GM19351 (cell line): ENCODE results near the gene ITGAL.
"Not testable (repeated sequence)": the region's sequence is repeated elsewhere in the genome, so short reads cannot be mapped to it uniquely, and the experiment has no call there.

ENCODE experiments used
- ATAC-seq: cut with Tn5 transposase; IDR thresholded peaks from one replicate; pipeline ENCODE4 v1.9.1; 2021; ENCODE audit warnings: mild to moderate bottlenecking, moderate library complexity; ENCODE audit not compliant: unreplicated experiment

Gene ITGAL

DNA sequence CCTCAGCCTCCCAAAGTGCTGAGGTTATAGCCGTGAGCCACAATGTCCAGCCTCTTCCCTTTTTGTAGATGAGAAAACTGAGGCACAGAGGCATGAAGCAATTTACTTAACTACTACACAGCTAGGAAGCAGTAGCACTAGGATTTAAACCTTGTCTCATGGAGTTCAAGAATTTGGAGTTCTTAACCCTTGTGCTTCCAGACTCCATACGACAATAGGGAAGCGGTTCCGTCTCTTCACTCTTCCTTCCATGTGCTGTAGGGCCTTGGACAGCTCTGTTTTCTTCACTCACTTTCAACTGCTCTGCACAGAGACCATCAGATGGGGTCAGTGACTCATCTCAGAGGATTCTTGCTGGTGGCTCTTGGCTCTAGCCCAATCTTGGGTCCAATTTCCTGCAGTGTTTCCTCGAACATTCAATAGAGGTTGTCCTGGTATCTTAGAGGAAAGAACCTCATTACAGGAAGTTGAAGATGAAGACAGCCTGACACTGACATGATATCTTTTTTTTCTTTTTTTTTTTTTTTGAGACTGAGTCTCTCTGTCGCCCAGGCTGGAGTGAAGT, 19.3 kb downstream of the ITGAL start:
- no peak for ATAC-seq

DNA sequence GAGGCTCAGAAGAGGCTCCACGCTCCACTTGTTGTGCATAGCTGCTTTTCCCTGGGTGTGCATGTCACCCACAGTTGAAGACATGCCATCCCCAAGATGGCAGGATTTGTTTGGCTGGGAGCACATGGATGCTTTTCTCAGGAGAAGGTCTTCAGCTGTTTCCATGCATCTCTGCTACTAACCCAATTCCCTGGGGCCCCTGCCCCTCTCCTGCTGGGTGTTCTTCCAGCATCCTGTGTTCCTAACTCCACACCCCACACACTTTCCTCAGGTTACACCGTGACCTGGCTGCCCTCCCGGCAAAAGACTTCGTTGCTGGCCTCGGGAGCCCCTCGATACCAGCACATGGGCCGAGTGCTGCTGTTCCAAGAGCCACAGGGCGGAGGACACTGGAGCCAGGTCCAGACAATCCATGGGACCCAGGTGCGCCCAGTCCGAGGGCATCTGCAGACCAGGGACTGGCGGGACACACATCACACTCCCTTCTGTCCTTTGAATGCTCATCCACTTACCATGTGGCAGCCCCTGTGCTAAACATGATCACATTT, 21.5 kb downstream of the ITGAL start:
- no peak for ATAC-seq

DNA sequence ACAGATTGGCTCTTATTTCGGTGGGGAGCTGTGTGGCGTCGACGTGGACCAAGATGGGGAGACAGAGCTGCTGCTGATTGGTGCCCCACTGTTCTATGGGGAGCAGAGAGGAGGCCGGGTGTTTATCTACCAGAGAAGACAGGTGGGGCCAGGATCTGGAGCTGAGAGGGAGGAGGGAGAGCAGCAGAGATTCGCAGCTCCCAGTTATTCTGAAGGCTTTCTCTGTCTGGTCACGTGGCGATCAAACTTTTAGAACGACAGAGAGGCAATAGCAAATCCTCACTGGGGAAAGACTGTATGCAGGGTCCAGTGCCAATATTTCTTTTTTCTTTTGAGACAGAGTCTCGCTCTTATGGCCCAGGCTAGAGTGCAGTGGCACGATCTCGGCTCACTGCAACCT, 22.2 kb downstream of the ITGAL start:
- no peak for ATAC-seq

DNA sequence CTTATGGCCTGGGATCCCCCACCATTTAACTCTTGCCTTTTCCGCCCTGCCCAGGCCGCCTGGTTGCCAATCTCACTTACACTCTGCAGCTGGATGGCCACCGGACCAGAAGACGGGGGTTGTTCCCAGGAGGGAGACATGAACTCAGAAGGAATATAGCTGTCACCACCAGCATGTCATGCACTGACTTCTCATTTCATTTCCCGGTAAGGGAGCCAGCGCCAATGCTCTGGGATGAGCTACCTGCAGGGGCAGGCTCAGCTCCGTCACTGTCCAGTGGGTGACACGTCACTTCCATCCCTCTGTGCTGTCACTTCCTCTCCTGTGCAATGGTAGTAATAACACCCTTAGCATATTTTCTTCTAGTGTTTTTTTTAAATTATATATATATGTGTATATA, 26.7 kb downstream of the ITGAL start:
- no peak for ATAC-seq

DNA sequence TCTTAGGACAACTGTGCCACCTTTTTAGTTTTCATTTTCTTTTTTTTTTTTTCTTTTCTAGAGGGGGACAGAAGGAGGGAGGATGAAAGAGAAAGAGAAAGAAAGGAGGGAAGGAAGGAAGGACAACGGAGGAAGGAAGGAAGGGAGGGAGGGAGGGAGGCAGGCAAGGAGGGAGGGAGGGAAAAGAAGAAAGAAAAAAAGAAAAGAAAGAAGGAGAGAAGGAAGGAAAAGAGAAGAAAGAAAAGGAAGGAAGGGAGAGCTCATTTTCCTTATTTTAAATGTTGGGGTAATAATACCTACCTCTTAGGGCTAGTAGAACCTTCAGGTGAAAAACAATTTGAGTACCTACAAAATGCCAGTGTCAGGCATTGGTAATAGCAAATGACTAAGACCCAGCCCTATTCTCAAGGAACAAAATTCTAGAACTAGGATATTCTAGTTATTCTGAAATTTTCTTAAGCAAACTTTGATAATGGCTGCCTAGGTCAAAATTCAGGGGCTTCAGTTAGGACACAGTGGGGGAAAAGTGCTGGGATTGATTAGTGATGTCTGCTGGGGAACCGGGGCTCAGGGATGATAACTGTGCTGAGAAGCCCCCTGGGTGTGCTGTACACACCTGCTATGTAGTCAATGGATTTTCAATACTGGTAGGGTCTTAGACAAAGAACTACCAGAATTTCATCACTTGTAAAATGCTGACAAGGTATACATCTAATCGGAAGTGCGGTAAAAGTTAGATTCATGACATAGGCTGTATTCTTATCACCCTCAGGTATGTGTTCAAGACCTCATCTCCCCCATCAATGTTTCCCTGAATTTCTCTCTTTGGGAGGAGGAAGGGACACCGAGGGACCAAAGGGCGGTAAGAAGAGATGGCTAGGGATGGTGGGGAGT, 31.1 kb downstream of the ITGAL start:
- no peak for ATAC-seq

DNA sequence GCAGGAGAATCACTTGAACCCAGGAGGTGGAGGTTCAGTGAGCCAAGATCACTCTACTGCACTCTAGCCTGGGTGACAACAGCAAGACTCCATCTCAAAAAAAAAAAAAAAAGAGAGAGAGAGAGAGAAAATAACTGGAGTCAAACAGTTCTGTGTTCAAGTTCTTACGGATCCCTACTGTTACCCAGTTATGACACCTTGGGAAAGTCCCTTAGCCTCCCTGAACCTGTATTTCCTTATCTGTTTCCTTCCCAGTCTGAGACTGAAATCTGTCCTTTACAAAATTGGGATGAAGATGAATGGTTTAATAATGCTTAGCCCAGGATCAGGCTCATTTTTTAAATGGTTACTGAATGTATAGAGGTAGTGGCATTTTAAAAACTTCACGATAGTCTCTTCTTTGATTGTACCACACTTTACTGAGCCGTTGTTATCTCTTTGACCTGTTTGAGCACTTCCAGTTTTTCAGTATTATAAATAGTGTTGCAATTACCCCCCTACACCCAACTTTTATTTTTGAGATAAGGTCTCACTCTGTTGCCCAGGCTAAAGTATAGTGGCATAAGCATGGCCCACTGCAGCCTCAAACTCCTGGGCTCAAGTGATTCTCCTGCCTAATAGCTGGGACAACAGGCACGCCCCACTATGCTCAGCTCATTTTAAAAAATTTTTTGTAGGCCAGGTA, 36.7 kb downstream of the ITGAL start:
- ATAC-seq = no peak

DNA sequence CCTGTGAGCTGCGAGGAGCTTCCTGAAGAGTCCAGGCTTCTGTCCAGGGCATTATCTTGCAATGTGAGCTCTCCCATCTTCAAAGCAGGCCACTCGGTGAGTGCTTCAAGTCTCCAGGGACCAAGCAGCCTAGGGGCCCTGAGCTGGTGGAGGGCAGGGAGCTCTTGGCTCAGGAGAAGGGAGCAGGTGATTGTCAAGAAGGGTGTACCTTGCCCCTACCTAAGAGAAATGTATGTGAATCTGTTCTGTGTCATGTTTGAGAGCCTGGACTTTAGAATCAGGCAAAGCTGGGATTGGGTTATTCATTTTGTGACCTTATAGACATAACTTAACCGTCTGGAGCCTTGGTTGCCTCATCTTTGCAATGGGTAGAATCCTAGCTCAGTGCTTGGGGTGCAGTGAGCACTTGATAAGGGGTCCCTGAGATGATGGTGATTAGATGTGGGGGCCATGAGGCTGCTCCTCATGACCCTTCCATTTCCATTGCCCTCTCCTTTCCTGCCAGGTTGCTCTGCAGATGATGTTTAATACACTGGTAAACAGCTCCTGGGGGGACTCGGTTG, 37.9 kb downstream of the ITGAL start:
- no peak for ATAC-seq

DNA sequence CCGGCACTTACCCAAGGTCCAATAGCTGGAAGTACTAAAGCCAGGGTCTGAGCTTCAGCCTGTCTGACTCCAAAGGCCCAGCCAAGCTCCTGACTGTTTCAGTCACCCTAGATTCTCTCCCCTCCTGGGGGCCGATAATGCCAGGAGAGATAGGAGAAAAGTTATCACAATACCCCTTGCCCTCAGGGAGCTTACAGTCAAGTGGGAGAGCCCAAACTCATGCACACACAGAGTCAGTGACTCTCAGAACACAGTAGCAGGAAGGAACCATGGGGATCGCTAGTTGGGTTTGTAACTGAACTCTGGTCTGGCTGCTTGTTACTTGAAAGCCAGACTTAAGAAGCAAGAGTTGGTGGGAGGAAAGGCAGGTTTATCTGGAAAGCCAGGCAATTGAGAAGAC, 39.0 kb downstream of the ITGAL start:
- no peak for ATAC-seq

DNA sequence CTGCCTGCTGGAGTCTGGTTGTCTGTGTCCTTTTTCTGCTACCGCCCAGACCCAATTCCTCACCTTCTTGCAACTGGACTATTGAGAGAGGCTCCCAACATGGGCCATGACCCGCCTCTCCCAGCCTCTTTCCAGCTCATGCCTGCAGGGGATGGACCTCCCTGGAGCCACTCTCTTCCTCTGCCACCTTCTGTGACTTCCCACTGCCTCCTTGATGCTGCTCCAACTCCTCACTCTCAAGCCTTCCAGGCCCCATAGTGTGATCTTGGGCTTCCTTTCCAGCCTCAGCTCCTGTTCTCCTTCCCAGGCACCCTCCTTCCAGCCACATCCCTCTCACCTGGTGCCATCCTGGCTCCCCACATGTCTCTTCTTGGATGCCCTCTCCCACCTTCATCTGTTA, 42.7 kb downstream of the ITGAL start:
- no peak for ATAC-seq

DNA sequence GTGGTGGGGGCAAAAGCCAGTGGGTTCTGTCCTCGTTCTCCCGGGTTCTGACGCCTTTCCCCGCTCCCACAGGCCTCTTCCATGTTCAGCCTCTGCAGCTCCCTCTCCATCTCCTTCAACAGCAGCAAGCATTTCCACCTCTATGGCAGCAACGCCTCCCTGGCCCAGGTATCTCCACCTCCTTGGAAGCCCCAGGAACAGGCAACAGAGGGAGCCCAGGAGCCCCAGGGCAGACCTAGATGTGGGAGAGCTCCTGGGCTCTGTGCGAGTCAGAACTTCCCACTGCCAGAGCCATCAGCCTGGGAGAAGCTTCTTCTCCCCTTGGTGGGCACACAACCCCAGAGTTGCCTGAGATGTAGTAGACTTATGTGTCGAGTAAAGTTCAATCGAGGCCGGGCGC, 46.0 kb downstream of the ITGAL start:
- no peak for ATAC-seq

DNA sequence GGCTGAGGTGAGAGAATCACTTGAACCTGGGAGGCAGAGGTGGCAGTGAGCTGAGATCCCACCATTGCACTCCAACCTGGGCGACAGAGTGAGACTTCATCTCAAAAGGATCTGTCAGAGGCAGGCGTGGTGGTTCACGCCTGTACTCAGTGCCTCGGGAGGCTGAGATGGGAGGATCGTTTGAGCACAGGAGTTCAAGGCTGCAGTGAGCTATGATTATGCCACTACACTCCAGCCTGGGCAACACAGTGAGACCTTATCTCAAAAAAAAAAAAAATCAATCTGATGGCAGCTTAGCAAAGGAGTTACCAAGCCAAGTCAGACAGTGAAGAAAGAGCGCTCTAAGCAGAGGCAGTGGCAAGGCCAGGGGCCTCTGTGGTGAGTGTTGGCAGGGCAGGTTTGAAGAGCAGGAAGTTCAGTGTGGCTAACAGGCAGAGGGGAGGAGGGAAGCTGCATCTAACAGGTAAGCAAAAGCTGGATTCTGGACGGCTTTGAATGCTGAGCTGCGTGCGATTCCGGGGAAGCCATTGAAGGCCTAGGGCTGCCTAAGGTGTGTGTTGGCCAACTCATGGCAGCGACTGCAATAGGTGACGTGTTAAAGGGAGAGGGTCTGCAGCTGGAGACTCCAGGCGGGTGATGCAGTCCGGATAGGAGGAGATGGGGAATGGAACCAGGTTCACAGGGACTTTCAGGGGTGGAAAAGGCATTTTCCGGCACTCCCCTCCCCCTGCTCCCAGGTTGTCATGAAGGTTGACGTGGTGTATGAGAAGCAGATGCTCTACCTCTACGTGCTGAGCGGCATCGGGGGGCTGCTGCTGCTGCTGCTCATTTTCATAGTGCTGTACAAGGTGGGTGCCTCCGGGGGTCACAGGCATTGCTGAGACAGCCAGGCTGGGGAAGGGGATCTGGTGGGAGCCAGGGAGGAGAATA, 46.8 kb downstream of the ITGAL start:
- ATAC-seq = no peak

DNA sequence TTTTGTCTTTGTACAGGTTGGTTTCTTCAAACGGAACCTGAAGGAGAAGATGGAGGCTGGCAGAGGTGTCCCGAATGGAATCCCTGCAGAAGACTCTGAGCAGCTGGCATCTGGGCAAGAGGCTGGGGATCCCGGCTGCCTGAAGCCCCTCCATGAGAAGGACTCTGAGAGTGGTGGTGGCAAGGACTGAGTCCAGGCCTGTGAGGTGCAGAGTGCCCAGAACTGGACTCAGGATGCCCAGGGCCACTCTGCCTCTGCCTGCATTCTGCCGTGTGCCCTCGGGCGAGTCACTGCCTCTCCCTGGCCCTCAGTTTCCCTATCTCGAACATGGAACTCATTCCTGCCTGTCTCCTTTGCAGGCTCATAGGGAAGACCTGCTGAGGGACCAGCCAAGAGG, 48.9 kb downstream of the ITGAL start:
- no peak for ATAC-seq

DNA sequence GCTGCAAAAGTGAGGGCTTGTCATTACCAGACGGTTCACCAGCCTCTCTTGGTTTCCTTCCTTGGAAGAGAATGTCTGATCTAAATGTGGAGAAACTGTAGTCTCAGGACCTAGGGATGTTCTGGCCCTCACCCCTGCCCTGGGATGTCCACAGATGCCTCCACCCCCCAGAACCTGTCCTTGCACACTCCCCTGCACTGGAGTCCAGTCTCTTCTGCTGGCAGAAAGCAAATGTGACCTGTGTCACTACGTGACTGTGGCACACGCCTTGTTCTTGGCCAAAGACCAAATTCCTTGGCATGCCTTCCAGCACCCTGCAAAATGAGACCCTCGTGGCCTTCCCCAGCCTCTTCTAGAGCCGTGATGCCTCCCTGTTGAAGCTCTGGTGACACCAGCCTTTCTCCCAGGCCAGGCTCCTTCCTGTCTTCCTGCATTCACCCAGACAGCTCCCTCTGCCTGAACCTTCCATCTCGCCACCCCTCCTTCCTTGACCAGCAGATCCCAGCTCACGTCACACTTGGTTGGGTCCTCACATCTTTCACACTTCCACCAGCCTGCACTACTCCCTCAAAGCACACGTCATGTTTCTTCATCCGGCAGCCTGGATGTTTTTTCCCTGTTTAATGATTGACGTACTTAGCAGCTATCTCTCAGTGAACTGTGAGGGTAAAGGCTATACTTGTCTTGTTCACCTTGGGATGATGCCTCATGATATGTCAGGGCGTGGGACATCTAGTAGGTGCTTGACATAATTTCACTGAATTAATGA, 49.5 kb downstream of the ITGAL start:
- no peak for ATAC-seq

DNA sequence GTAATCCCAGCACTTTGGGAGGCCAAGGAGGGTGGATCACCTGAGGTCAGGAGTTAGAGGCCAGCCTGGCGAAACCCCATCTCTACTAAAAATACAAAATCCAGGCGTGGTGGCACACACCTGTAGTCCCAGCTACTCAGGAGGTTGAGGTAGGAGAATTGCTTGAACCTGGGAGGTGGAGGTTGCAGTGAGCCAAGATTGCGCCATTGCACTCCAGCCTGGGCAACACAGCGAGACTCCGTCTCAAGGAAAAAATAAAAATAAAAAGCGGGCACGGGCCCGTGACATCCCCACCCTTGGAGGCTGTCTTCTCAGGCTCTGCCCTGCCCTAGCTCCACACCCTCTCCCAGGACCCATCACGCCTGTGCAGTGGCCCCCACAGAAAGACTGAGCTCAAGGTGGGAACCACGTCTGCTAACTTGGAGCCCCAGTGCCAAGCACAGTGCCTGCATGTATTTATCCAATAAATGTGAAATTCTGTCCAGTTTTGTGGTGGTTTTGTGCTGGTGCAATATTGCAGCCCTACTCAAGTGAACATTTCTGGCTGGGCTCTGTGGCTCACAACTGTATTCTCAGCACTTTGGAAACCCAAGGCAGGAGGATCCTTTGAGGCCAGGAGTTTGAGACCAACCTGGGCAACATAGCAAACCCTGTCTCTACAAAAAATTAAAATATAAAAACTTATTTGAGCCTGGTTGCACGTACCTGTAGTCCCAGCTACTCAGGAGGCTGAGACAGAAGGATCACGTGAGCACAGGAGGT, 50.3 kb downstream of the ITGAL start:
- not testable (repeated sequence) for ATAC-seq

DNA sequence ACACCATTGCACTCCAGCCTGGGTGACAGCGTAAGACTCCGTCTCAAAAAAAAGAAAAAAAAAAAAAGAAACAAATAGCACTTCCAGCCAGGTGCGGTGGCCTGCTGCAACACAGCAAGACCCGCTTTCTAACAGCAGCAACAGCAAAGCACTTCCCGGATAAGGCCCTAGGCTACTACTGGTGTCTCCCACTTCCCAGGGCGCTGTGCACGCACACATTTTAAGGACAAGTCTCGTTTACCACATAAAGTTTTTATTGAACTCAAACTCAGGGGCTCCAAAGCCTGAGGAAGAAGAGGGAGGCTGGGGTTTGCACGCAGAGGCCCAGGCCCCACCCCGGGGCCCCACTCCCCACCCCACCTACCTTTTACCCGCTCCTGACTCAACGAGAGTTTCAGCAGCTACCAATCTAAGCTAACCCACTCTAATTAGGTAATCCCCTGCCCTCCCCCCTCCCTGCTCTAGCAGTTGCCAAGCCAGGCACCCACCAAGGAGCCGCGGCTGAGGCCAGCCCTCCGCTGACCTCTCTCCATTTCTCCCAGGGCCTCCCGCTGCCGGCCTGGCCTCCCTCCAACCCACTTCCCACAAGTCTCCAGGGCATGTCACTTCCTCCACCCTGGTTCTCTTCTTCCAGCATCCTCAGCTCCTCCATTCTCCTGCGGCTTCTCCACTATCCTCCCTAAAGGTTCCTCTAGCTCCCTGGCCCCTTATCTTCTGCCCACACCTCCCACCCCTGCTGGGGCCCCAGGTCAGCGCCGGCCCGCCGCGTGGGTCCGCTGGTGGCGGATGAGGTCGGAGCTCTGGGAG, 51.4 kb downstream of the ITGAL start:
- no peak for ATAC-seq

DNA sequence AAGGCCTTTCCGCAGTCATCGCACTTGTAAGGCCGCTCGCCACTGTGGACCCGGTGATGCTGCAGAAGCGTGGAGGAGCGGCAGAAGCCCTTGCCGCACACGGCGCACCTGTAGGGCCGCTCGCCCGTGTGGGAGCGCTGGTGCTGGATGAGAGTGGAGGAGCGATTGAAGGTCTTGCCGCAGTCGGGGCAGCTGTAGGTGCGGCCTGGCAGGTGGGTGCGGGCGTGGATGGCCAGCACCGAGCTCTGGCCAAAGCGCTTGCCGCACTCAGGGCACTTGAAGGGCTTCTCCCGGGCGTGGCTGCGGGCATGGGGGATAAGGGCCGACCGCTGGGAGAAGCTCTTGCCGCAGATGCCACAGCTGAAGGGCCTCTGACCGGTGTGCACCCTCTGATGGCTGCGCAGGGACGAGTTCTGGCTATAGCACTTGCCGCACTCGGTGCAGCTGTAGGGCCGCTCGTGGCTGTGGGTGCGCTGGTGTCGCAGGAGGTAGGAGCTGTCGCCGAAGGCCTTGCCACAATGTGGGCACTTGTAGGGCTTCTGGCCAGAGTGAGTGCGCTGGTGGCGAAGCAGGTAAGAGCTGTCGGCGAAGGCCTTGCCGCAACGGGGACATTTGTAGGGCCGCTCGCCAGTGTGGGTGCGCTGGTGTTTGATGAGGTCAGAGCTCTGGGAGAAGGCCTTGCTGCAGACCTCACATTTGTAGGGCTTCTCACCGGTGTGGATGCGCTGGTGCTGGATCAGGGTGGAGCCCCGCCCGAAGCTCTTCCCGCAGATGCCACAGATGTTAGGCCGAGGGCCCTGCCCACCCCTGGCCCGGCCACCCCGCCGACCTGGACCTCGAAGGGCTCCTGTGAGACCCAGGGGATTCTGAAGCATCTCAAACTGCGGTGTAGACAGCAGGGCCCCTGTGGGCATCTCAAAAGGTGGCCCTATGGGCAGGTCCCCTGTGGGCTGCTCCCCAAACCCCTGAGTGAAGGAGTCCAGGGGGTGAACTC, 52.3 kb downstream of the ITGAL start:
- ATAC-seq = no peak

DNA sequence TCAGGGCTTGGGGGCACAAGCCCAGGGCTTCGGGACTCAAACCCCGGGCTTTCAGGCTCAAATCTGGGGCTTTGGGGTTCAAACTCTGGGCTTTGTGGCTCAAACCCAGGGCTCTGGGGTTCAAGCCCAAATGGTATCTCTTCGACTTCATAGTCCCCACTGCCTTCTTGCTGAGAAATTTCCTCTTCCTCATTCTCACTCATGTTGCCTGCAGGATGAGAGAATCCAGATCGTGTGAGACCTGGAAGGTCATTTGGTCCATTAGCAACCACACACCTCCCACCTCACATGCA, 53.2 kb downstream of the ITGAL start:
- no peak for ATAC-seq
